OCI-LY3 (cell line): ENCODE results near the gene ZNF862.
A peak's percentile ranks its signal among the peaks of the same experiment; 100 is the strongest.

ENCODE experiments used
- H2AFZ ChIP-seq: fragments of 200-600, 300-600 bp; shearing (Covaris generic); 2 replicates; pipeline ENCODE4 v1.6.0; 2014; ENCODE audit warnings: antibody characterized with exemption, low read depth, low read length
- H3K27ac ChIP-seq: fragments of 200-600, 300-600 bp; sonication (generic); 2 replicates; pipeline ENCODE4 v1.5.1; 2014; ENCODE audit warnings: mild to moderate bottlenecking, low read length, moderate library complexity, mixed read lengths
- H3K27me3 ChIP-seq: fragments of 200-600, 300-600 bp; sonication (generic); 2 replicates; pipeline ENCODE4 v1.6.1; 2014; ENCODE audit warnings: low read depth, low read length, mixed read lengths
- H3K36me3 ChIP-seq: fragments of 200-600, 300-600 bp; sonication (generic); replicated peaks from 2 replicates; pipeline ENCODE3; 2014; ENCODE audit warnings: low read depth, low read length, mixed read lengths
- H3K4me1 ChIP-seq: fragments of 300-600, 200-600 bp; sonication (generic); 2 replicates; pipeline ENCODE4 v1.6.1; 2014; ENCODE audit warnings: low read length, mixed read lengths
- H3K4me2 ChIP-seq: fragments of 200-600, 300-600 bp; sonication (generic); 2 replicates; pipeline ENCODE4 v1.6.1; 2014; ENCODE audit warnings: low read length, mixed read lengths
- H3K4me3 ChIP-seq: fragments of 300-600, 200-600 bp; sonication (generic); 2 replicates; pipeline ENCODE4 v1.5.1; 2014; ENCODE audit warnings: antibody characterized with exemption, mild to moderate bottlenecking, low read length, moderate library complexity
- H3K79me2 ChIP-seq: fragments of 300-600, 200-600 bp; shearing (Covaris generic); 2 replicates; pipeline ENCODE4 v1.6.1; 2014; ENCODE audit warnings: mild to moderate bottlenecking, low read length, mixed read lengths
- H3K9ac ChIP-seq: fragments of 300-600, 200-600 bp; shearing (Covaris generic); 2 replicates; pipeline ENCODE4 v1.6.0; 2014; ENCODE audit warnings: mild to moderate bottlenecking, low read length, moderate library complexity
- H3K9me3 ChIP-seq: fragments of 200-600, 300-600 bp; shearing (Covaris generic); 2 replicates; pipeline ENCODE4 v1.6.1; 2014; ENCODE audit warnings: low read length, mixed read lengths; ENCODE audit not compliant: insufficient read depth
- H4K20me1 ChIP-seq: fragments of 200-600, 300-600 bp; sonication (generic); 2 replicates; pipeline ENCODE4 v1.6.1; 2016; ENCODE audit warnings: low read length, mixed read lengths; ENCODE audit not compliant: insufficient read depth
- CTCF ChIP-seq: fragments of 200-600, 300-600 bp; sonication (generic); IDR thresholded peaks from 2 replicates; pipeline ENCODE4 v1.5.1; 2014; ENCODE audit warnings: antibody characterized with exemption, low read length, low read depth
- EZH2phosphoT487 ChIP-seq: fragments of 200-600 bp; shearing (Covaris generic); IDR thresholded peaks from 2 replicates; pipeline ENCODE4 v1.6.1; 2018; ENCODE audit warnings: antibody characterized with exemption, mixed run types, low read depth

Gene ZNF862

GRCh38 chr7:149872419-149873073, 34.4 kb downstream of the ZNF862 start:
- Histone ChIP-seq H3K4me2 (peak overlapping the region; percentile 81), H3K9ac (peak overlapping the region; percentile 71; the same call in 1 of the 2 replicates), H3K9me3 (no peaks in the 10 kb centered on the region), H4K20me1 (no peaks in the 10 kb centered on the region), H3K4me3 (peak overlapping the region; percentile 91), H3K36me3 (no peaks in the 10 kb centered on the region), H3K27me3 (no peaks in the 10 kb centered on the region), H2AFZ (peak overlapping the region; percentile 74; the same call in 1 of the 2 replicates), H3K27ac (no peak overlapping the region), H3K4me1 (peaks cover 10% of the 10 kb centered on the region; the same call in 1 of the 2 replicates), H3K79me2 (no peaks in the 10 kb centered on the region)
- TF ChIP-seq EZH2phosphoT487 = no peak
- TF ChIP-seq CTCF = no peak

- TF ChIP-seq CTCF (no peak), EZH2phosphoT487 (no peak)
- no peaks in the 10 kb centered on the region for H3K36me3 ChIP-seq
- no peaks in the 10 kb centered on the region for H3K9me3 ChIP-seq
- no peaks in the 10 kb centered on the region for H4K20me1 ChIP-seq
- peaks cover 10% of the 10 kb centered on the region; the same call in 1 of the 2 replicates for H3K4me1 ChIP-seq
- no peaks in the 10 kb centered on the region for H3K27me3 ChIP-seq
- peak within 1 kb of the TSS; percentile 74 for H2AFZ ChIP-seq
- H3K79me2 ChIP-seq = no peaks in the 10 kb centered on the region
- peak within 1 kb of the TSS; percentile 91 for H3K4me3 ChIP-seq
- H3K27ac ChIP-seq = no peak within 1 kb of the TSS; the same call in 1 of the 2 replicates
- H3K9ac ChIP-seq = peak within 1 kb of the TSS; percentile 71
- peak within 1 kb of the TSS; percentile 92 for H3K4me2 ChIP-seq
Measured at GRCh38 chr7:149873074-149873969, 35.1 kb downstream of the ZNF862 start, which contains the start of gene ATP6V0E2. Gene ATP6V0E2 (plus strand): TSS chr7:149873969. CDS start chr7:149874066, 97 bp downstream.

- Histone ChIP-seq H3K36me3 (no peaks in the 10 kb centered on the region), H4K20me1 (no peaks in the 10 kb centered on the region), H3K9ac (peak overlapping the region; percentile 59), H3K9me3 (no peaks in the 10 kb centered on the region), H3K4me1 (peaks cover 10% of the 10 kb centered on the region; the same call in 1 of the 2 replicates), H3K4me3 (peak overlapping the region; percentile 91), H3K27ac (no peak overlapping the region), H3K79me2 (no peaks in the 10 kb centered on the region), H3K4me2 (peak overlapping the region; percentile 92), H2AFZ (peak overlapping the region; percentile 55), H3K27me3 (no peaks in the 10 kb centered on the region)
- no peak for TF ChIP-seq EZH2phosphoT487
- no peak for TF ChIP-seq CTCF
Measured at GRCh38 chr7:149873970-149874643, 35.9 kb downstream of the ZNF862 start.
